GM12801 (cell line): Measurements from ENCODE around the gene SLC26A1.

ENCODE experiments used
- CTCF ChIP-seq: IDR thresholded peaks from one replicate; pipeline ENCODE4 v1.5.1; 2011; ENCODE audit warnings: control low read depth; ENCODE audit not compliant: insufficient read length; ENCODE audit errors: extremely low read depth

Gene SLC26A1

GRCh38 chr4:1031346-1031745 is 38.1 kb upstream of the SLC26A1 start:
- no peak for TF ChIP-seq CTCF

GRCh38 chr4:1030559-1030958 is 37.4 kb upstream of the SLC26A1 start:
- no peak for TF ChIP-seq CTCF

- no peak for TF ChIP-seq CTCF
Observed at GRCh38 chr4:1030031-1030430, 36.8 kb upstream of the SLC26A1 start.

- TF ChIP-seq CTCF: no peak
Observed at GRCh38 chr4:1029529-1029928, 36.3 kb upstream of the SLC26A1 start.

GRCh38 chr4:1028574-1029220 is 35.5 kb upstream of the SLC26A1 start:
- no peak for TF ChIP-seq CTCF

- TF ChIP-seq CTCF: no peak
Observed at GRCh38 chr4:1027915-1028238, 34.7 kb upstream of the SLC26A1 start.

- no peak for TF ChIP-seq CTCF
Observed at GRCh38 chr4:1027219-1027914, 34.2 kb upstream of the SLC26A1 start.
